HFFc6 (cell line): ENCODE results near the gene GLP1R. TPM values are rescaled to one million over a fixed set of nuclear protein-coding genes. Genes with fewer than 3 reads are reported as not detected.

Experiments
- DNase-seq: peaks from one replicate; pipeline ENCODE4 v3.0.0-alpha.2; 2018
- H3K27ac Mint-ChIP-seq: 2 replicates; pipeline ENCODE4 v1.8.0; 2020; ENCODE audit warnings: mild to moderate bottlenecking, mixed read lengths
- H3K27me3 Mint-ChIP-seq: 2 replicates; pipeline ENCODE4 v1.8.0; 2021; ENCODE audit warnings: mild to moderate bottlenecking, moderate library complexity, mixed read lengths; ENCODE audit not compliant: insufficient read depth
- H3K36me3 Mint-ChIP-seq: 2 replicates; pipeline ENCODE4 v1.8.0; 2021; ENCODE audit warnings: low read depth, mixed read lengths
- H3K4me1 Mint-ChIP-seq: 2 replicates; pipeline ENCODE4 v1.8.0; 2020; ENCODE audit warnings: low read depth, mixed read lengths
- H3K4me3 Mint-ChIP-seq: 2 replicates; pipeline ENCODE4 v1.8.0; 2020; ENCODE audit warnings: mild to moderate bottlenecking, moderate library complexity, mixed read lengths
- H3K9me3 Mint-ChIP-seq: 2 replicates; pipeline ENCODE4 v1.8.0; 2020; ENCODE audit warnings: mild to moderate bottlenecking, mixed read lengths
- total RNA-seq, 6 experiments: library from RNA; stranded (reverse); fragmentation: NEBNext Ultra II Directional; extraction: Animal tissue kit (Norgen Biotek cat#: 25700); gene quantifications; 2 replicates in 1 of 6; 3 replicates in 5 of 6; pipeline ENCODE4 v1.2.3, GENCODE V29; 2021
- TF ChIP-seq, protein P1 (sequence below): fragments of 200-600 bp; sonication (generic); IDR thresholded peaks from 2 replicates; pipeline ENCODE4 v1.5.0; 2021; ENCODE audit warnings: antibody characterized with exemption, mild to moderate bottlenecking

GLP1R gene
- total RNA-seq, 6 experiments from 2014 or later = not detected

DNA sequence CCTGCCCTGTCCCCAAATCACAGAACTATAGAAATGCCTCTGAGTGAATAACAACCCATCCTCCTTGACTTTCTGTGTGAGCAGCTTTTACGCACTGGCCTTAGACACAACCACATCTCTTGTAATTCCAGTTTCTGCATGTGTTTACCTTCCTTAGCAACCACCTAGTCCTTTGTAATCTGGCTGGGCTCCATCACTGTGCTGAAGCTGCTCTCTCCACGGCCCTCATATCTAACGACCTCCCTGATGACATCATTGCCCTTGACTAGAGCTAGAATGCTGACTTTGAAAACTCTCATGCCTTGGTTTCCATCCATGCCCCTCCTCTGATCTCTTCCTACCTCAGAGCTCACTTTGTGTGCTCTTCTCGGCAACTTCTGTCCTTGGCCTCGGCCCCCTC, 30.5 kb upstream of the GLP1R start:
- no peak overlapping the region for H3K27ac Mint-ChIP-seq
- no peaks in the 10 kb centered on the region; the same call in 1 of the 2 replicates for H3K36me3 Mint-ChIP-seq
- no peaks in the 10 kb centered on the region for H3K4me1 Mint-ChIP-seq
- peaks cover 1% of the 10 kb centered on the region for H3K27me3 Mint-ChIP-seq
- peaks cover 14% of the 10 kb centered on the region for H3K9me3 Mint-ChIP-seq
- no peak for DNase-seq
- TF ChIP-seq, protein P1, sequence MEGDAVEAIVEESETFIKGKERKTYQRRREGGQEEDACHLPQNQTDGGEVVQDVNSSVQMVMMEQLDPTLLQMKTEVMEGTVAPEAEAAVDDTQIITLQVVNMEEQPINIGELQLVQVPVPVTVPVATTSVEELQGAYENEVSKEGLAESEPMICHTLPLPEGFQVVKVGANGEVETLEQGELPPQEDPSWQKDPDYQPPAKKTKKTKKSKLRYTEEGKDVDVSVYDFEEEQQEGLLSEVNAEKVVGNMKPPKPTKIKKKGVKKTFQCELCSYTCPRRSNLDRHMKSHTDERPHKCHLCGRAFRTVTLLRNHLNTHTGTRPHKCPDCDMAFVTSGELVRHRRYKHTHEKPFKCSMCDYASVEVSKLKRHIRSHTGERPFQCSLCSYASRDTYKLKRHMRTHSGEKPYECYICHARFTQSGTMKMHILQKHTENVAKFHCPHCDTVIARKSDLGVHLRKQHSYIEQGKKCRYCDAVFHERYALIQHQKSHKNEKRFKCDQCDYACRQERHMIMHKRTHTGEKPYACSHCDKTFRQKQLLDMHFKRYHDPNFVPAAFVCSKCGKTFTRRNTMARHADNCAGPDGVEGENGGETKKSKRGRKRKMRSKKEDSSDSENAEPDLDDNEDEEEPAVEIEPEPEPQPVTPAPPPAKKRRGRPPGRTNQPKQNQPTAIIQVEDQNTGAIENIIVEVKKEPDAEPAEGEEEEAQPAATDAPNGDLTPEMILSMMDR = no peak
- H3K4me3 Mint-ChIP-seq = no peak overlapping the region

GRCh38 chr6:39020136-39020535, 28.4 kb upstream of the GLP1R start:
- TF ChIP-seq, protein P1 = no peak
- peaks cover 7% of the 10 kb centered on the region for H3K9me3 Mint-ChIP-seq
- H3K36me3 Mint-ChIP-seq = no peaks in the 10 kb centered on the region
- no peak overlapping the region for H3K4me3 Mint-ChIP-seq
- no peaks in the 10 kb centered on the region; the same call in 1 of the 2 replicates for H3K27me3 Mint-ChIP-seq
- H3K4me1 Mint-ChIP-seq = no peaks in the 10 kb centered on the region
- DNase-seq = no peak
- H3K27ac Mint-ChIP-seq = no peak overlapping the region

DNA sequence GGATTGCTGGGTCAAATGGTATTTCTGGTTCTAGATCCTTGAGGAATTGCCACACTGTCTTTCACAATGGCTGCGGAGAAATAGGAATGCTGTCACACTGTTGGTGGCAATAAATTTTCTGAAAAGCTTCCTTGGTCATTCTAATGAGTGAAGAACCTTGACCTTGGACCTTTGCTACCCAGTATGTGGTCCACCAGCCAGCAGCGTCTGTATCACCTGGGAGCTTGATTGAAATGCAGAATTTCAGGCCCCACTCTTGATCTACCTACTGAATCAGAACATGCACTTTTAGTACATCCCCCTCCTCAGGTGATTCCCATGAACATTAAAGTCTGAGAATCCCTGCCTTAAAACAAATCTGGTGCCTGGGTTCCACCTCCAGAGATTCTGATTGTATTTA, 27.5 kb upstream of the GLP1R start:
- no peak for DNase-seq
- TF ChIP-seq, protein P1 = no peak
- Mint-ChIP-seq H3K4me1 (no peaks in the 10 kb centered on the region), H3K27ac (no peak overlapping the region), H3K9me3 (peaks cover 4% of the 10 kb centered on the region; the same call in 1 of the 2 replicates), H3K4me3 (no peak overlapping the region), H3K36me3 (no peaks in the 10 kb centered on the region), H3K27me3 (no peaks in the 10 kb centered on the region; the same call in 1 of the 2 replicates)

DNA sequence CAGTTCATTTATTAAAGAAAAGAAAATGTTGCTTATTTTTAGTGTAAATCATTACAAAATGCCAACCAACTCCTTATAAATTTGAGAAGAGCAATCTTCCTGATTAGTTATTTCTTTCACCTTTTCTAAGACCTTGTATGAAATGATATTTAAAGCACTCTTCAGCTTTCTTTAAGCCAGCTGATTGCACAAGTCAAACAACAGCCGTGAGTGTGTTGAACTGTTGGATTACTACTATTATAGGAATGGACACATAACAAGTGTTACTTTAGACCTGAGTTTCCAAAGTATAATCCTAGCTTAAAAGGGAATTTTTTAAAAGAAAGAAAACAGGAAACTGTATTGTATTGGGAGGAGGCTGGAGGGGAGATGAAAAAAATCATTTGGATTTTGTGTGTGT, 26.8 kb upstream of the GLP1R start:
- peaks cover 4% of the 10 kb centered on the region; the same call in 1 of the 2 replicates for H3K9me3 Mint-ChIP-seq
- H3K4me3 Mint-ChIP-seq = no peak overlapping the region
- H3K27ac Mint-ChIP-seq = no peak overlapping the region
- no peaks in the 10 kb centered on the region; the same call in 1 of the 2 replicates for H3K27me3 Mint-ChIP-seq
- DNase-seq = no peak
- no peaks in the 10 kb centered on the region for H3K4me1 Mint-ChIP-seq
- TF ChIP-seq, protein P1 = no peak
- H3K36me3 Mint-ChIP-seq = no peaks in the 10 kb centered on the region

- Mint-ChIP-seq H3K4me1 (no peaks in the 10 kb centered on the region), H3K4me3 (no peak overlapping the region), H3K36me3 (peaks cover 4% of the 10 kb centered on the region; the same call in 1 of the 2 replicates), H3K27ac (no peak overlapping the region), H3K27me3 (peaks cover 2% of the 10 kb centered on the region), H3K9me3 (peaks cover 10% of the 10 kb centered on the region)
- DNase-seq = no peak
- TF ChIP-seq, protein P1 = no peak
These were observed 22.4 kb upstream of the GLP1R start for GRCh38 chr6:39026175-39026574.
